ENCODE data around the gene YAF2.
A peak's percentile ranks its signal among the peaks of the same experiment; 100 is the strongest.
"Not testable (repeated sequence)": the region's sequence is repeated elsewhere in the genome, so short reads cannot be mapped to it uniquely, and the experiment has no call there.

YAF2 gene

GRCh38 chr12:42192686-42193085 is 45.4 kb downstream of the YAF2 start:
- DNase-seq = no peak

GRCh38 chr12:42192258-42192657 is 45.8 kb downstream of the YAF2 start:
- no peak for DNase-seq

- DNase-seq = no peak
These were observed 47.7 kb downstream of the YAF2 start for GRCh38 chr12:42190376-42190775.

- DNase-seq = not testable (repeated sequence)
These were observed 49.8 kb downstream of the YAF2 start for GRCh38 chr12:42188275-42188674.

GRCh38 chr12:42187799-42188198 is 50.2 kb downstream of the YAF2 start:
- DNase-seq = no peak

GRCh38 chr12:42186793-42187192 is 51.3 kb downstream of the YAF2 start:
- peak in 1 of 2 donors; percentile 48 for DNase-seq

GRCh38 chr12:42182394-42182793 is 55.7 kb downstream of the YAF2 start:
- DNase-seq = no peak

GRCh38 chr12:42180990-42181596 is 57.0 kb downstream of the YAF2 start:
- DNase-seq = peak; percentile 34 to 40

- DNase-seq = no peak
These were observed 59.9 kb downstream of the YAF2 start for GRCh38 chr12:42178101-42178500.

GRCh38 chr12:42174978-42175377 is 63.1 kb downstream of the YAF2 start:
- no peak for DNase-seq

- DNase-seq = no peak
These were observed 64.0 kb downstream of the YAF2 start for GRCh38 chr12:42173961-42174521.

GRCh38 chr12:42172441-42173210 is 65.4 kb downstream of the YAF2 start:
- peak; percentile 12 to 46 for DNase-seq

- DNase-seq = no peak
These were observed 70.3 kb downstream of the YAF2 start for GRCh38 chr12:42167711-42168110.

- DNase-seq = no peak
These were observed 71.5 kb downstream of the YAF2 start for GRCh38 chr12:42166501-42166900.

- no peak for DNase-seq
These were observed 74.1 kb downstream of the YAF2 start for GRCh38 chr12:42163913-42164312.

- DNase-seq = no peak
These were observed 75.1 kb downstream of the YAF2 start for GRCh38 chr12:42162965-42163364.

- no peak for DNase-seq
These were observed 75.9 kb downstream of the YAF2 start for GRCh38 chr12:42162193-42162592.

- DNase-seq = no peak
These were observed 76.5 kb downstream of the YAF2 start for GRCh38 chr12:42161529-42161928.

GRCh38 chr12:42156232-42156631 is 81.8 kb downstream of the YAF2 start:
- no peak for DNase-seq

GRCh38 chr12:42145552-42146215 is 92.4 kb downstream of the YAF2 start:
- no peak for DNase-seq

GRCh38 chr12:42145197-42145549 is 92.9 kb downstream of the YAF2 start:
- no peak for DNase-seq

- peak; percentile 98 for DNase-seq
These were observed 93.4 kb downstream of the YAF2 start, which contains the start of gene GXYLT1 for GRCh38 chr12:42144408-42145196. GXYLT1 (minus strand) TSS chr12:42144874; CDS start chr12:42144646, 228 bp downstream.

GRCh38 chr12:42144158-42144407 is 94.0 kb downstream of the YAF2 start:
- DNase-seq = peak in 1 of 2 donors; percentile 7

Data from inflammatory macrophage (primary cell).